Neural cell (in vitro differentiated cells): ENCODE data around the gene ETNK2. TPM values are rescaled to one million over a fixed set of nuclear protein-coding genes. Genes with fewer than 3 reads are reported as not detected.

Experiments used
- H2AFZ ChIP-seq: fragments of 200-600, 300-800 bp; sonication (generic), shearing (Covaris generic); 2 replicates; pipeline ENCODE4 v1.6.0; 2014; ENCODE audit warnings: low read depth, mild to moderate bottlenecking, antibody characterized with exemption, low read length, moderate library complexity
- H3F3A ChIP-seq: fragments of 200-600 bp; shearing (Covaris generic); 2 replicates; pipeline ENCODE4 v1.6.1; 2016; ENCODE audit warnings: mild to moderate bottlenecking, moderate library complexity, mixed read lengths, antibody characterized with exemption, low read length; ENCODE audit not compliant: insufficient read depth, poor library complexity, severe bottlenecking
- H3K27ac ChIP-seq: fragments of 200-600, 300-800 bp; sonication (generic), shearing (Covaris generic); 2 replicates; pipeline ENCODE4 v1.5.1; 2014; ENCODE audit warnings: mild to moderate bottlenecking, low read length, moderate library complexity
- H3K27me3 ChIP-seq: fragments of 300-800, 200-600 bp; sonication (generic), shearing (Covaris generic); 2 replicates; pipeline ENCODE4 v1.6.0; 2014; ENCODE audit warnings: mild to moderate bottlenecking, low read depth, low read length, moderate library complexity; ENCODE audit not compliant: insufficient read depth
- H3K36me3 ChIP-seq: fragments of 300-800, 200-600 bp; sonication (generic), shearing (Covaris generic); 2 replicates; pipeline ENCODE4 v1.5.1; 2014; ENCODE audit warnings: mild to moderate bottlenecking, antibody characterized with exemption, low read length, moderate library complexity; ENCODE audit not compliant: insufficient read depth
- H3K4me2 ChIP-seq: fragments of 300-800, 200-600 bp; sonication (generic), shearing (Covaris generic); 2 replicates; pipeline ENCODE4 v1.6.0; 2014; ENCODE audit warnings: mild to moderate bottlenecking, low read length
- H3K4me3 ChIP-seq: fragments of 300-800, 200-600 bp; sonication (generic), shearing (Covaris generic); 2 replicates; pipeline ENCODE4 v1.5.1; 2014; ENCODE audit warnings: mild to moderate bottlenecking, low read length, moderate library complexity
- H3K79me2 ChIP-seq: fragments of 200-600 bp; shearing (Covaris generic); replicated peaks from 2 replicates; pipeline ENCODE4 v1.6.0; 2014; ENCODE audit warnings: mild to moderate bottlenecking, low read length, moderate library complexity; ENCODE audit not compliant: insufficient read depth
- H3K9ac ChIP-seq: fragments of 300-800, 200-600 bp; sonication (generic), shearing (Covaris generic); 2 replicates; pipeline ENCODE4 v1.6.1; 2016; ENCODE audit warnings: mild to moderate bottlenecking, low read length, mixed read lengths
- H3K9me2 ChIP-seq: fragments of 200-600 bp; shearing (Covaris generic); 2 replicates; pipeline ENCODE4 v1.6.1; 2016; ENCODE audit warnings: mild to moderate bottlenecking, low read length, mixed read lengths; ENCODE audit not compliant: insufficient read depth
- H3K9me3 ChIP-seq: fragments of 200-600, 300-800 bp; sonication (generic), shearing (Covaris generic); 2 replicates; pipeline ENCODE4 v1.6.1; 2016; ENCODE audit warnings: mild to moderate bottlenecking, mixed run types, low read length, moderate library complexity, mixed read lengths
- H4K20me1 ChIP-seq: fragments of 200-600 bp; shearing (Covaris generic); 2 replicates; pipeline ENCODE4 v1.6.1; 2016; ENCODE audit warnings: mild to moderate bottlenecking, mixed run types; ENCODE audit not compliant: insufficient read depth
- EP300 ChIP-seq: fragments of 450-650 bp; conservative IDR thresholded peaks from 2 replicates; pipeline ENCODE4 v1.6.1; 2014; ENCODE audit warnings: antibody characterized with exemption, mild to moderate bottlenecking, moderate library complexity; ENCODE audit not compliant: poor library complexity, severe bottlenecking
- EZH2 ChIP-seq: fragments of 200-600, 300-800 bp; shearing (Covaris generic), sonication (generic); IDR thresholded peaks from 2 replicates; pipeline ENCODE4 v1.6.1; 2014; ENCODE audit warnings: antibody characterized with exemption, low read length, borderline replicate concordance, mild to moderate bottlenecking; ENCODE audit not compliant: insufficient read depth, poor library complexity, severe bottlenecking
- MXI1 ChIP-seq: fragments of 450-650 bp; conservative IDR thresholded peaks from 2 replicates; pipeline ENCODE4 v1.6.1; 2014; ENCODE audit warnings: antibody characterized with exemption, mild to moderate bottlenecking; ENCODE audit not compliant: poor library complexity, severe bottlenecking
- POLR2AphosphoS5 ChIP-seq: IDR thresholded peaks from 2 replicates; pipeline ENCODE4 v1.6.1; 2012
- RAD21 ChIP-seq: fragments of 450-650 bp; conservative IDR thresholded peaks from 2 replicates; pipeline ENCODE4 v1.6.1; 2014; ENCODE audit warnings: antibody characterized with exemption, mild to moderate bottlenecking, moderate library complexity
- SMC3 ChIP-seq: fragments of 450-650 bp; conservative IDR thresholded peaks from 2 replicates; pipeline ENCODE4 v1.6.1; 2014; ENCODE audit warnings: antibody characterized with exemption, mild to moderate bottlenecking, moderate library complexity; ENCODE audit not compliant: poor library complexity
- TAF1 ChIP-seq: IDR thresholded peaks from 2 replicates; pipeline ENCODE4 v1.6.1; 2012; ENCODE audit warnings: low read depth
- polyA plus RNA-seq: library from polyadenylated mRNA; depleted of rRNA; stranded (reverse); fragments of >200 nt; gene quantifications from 2 replicates; pipeline ENCODE4 v1.2.3, GENCODE V29; 2014
- TF ChIP-seq, protein P1 (sequence below): fragments of 450-650 bp; IDR thresholded peaks from 2 replicates; pipeline ENCODE4 v1.5.1; 2014; ENCODE audit warnings: antibody characterized with exemption, mild to moderate bottlenecking, moderate library complexity; ENCODE audit not compliant: poor library complexity, severe bottlenecking
- TF ChIP-seq, protein P2 (sequence below): IDR thresholded peaks from 2 replicates; pipeline ENCODE4 v1.6.1; 2012; ENCODE audit warnings: borderline replicate concordance

Gene ETNK2
- polyA plus RNA-seq, 1 donor from 2014 or later: 26.7 TPM

DNA sequence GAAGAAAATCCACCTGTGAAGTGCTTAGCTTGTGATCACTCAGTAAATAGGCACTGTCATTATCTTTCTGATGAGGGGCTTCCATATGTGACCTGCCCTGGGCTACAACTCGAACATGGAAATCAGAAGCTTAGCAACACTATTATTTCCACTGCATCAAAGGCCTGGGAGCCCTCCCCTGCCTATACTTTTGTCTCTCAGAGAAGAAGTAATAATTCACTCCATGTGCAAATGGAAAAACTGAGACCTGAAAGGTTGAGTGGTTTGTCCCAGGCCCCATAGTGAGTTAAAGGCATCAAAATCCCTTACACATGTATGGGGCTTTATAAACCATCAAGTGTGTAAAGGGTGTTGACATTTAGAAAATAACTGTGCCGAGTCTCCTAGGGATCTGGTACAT is 58.1 kb downstream of the ETNK2 start:
- Histone ChIP-seq H3K4me2 (no peak overlapping the region), H3K9me3 (no peaks in the 10 kb centered on the region), H3K79me2 (no peaks in the 10 kb centered on the region), H3K27me3 (no peaks in the 10 kb centered on the region), H3K4me3 (no peak overlapping the region), H3K9ac (no peak overlapping the region), H4K20me1 (no peaks in the 10 kb centered on the region), H3K27ac (no peak overlapping the region), H3K36me3 (no peaks in the 10 kb centered on the region), H3K9me2 (no peaks in the 10 kb centered on the region), H2AFZ (no peak overlapping the region), H3F3A (no peaks in the 10 kb centered on the region)
- TF ChIP-seq, protein P1, sequence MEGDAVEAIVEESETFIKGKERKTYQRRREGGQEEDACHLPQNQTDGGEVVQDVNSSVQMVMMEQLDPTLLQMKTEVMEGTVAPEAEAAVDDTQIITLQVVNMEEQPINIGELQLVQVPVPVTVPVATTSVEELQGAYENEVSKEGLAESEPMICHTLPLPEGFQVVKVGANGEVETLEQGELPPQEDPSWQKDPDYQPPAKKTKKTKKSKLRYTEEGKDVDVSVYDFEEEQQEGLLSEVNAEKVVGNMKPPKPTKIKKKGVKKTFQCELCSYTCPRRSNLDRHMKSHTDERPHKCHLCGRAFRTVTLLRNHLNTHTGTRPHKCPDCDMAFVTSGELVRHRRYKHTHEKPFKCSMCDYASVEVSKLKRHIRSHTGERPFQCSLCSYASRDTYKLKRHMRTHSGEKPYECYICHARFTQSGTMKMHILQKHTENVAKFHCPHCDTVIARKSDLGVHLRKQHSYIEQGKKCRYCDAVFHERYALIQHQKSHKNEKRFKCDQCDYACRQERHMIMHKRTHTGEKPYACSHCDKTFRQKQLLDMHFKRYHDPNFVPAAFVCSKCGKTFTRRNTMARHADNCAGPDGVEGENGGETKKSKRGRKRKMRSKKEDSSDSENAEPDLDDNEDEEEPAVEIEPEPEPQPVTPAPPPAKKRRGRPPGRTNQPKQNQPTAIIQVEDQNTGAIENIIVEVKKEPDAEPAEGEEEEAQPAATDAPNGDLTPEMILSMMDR: no peak
- TF ChIP-seq EZH2: no peak
- TF ChIP-seq POLR2AphosphoS5: no peak
- no peak for TF ChIP-seq EP300
- TF ChIP-seq, protein P2, sequence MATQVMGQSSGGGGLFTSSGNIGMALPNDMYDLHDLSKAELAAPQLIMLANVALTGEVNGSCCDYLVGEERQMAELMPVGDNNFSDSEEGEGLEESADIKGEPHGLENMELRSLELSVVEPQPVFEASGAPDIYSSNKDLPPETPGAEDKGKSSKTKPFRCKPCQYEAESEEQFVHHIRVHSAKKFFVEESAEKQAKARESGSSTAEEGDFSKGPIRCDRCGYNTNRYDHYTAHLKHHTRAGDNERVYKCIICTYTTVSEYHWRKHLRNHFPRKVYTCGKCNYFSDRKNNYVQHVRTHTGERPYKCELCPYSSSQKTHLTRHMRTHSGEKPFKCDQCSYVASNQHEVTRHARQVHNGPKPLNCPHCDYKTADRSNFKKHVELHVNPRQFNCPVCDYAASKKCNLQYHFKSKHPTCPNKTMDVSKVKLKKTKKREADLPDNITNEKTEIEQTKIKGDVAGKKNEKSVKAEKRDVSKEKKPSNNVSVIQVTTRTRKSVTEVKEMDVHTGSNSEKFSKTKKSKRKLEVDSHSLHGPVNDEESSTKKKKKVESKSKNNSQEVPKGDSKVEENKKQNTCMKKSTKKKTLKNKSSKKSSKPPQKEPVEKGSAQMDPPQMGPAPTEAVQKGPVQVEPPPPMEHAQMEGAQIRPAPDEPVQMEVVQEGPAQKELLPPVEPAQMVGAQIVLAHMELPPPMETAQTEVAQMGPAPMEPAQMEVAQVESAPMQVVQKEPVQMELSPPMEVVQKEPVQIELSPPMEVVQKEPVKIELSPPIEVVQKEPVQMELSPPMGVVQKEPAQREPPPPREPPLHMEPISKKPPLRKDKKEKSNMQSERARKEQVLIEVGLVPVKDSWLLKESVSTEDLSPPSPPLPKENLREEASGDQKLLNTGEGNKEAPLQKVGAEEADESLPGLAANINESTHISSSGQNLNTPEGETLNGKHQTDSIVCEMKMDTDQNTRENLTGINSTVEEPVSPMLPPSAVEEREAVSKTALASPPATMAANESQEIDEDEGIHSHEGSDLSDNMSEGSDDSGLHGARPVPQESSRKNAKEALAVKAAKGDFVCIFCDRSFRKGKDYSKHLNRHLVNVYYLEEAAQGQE: no peak
- no peak for TF ChIP-seq TAF1

DNA sequence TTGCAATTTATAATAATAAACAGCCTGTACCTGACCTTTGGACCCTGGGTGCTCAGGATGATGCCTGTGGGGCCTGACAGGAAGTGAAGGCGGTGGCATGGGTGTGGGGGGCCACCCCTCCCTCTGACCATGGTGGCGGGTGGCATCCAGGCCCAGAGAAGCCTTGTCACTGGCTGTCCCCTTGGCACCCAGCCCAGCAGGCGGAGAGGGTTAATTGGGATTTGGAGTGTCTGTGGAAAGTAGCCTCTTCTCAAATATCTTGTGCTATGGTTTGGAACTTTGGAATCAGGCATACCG is 58.5 kb downstream of the ETNK2 start:
- no peak overlapping the region for H3K4me3 ChIP-seq
- no peaks in the 10 kb centered on the region for H4K20me1 ChIP-seq
- no peak overlapping the region for H3K4me2 ChIP-seq
- H3K9me3 ChIP-seq: no peaks in the 10 kb centered on the region
- H3K27ac ChIP-seq: no peak overlapping the region
- no peaks in the 10 kb centered on the region for H3K9me2 ChIP-seq
- no peaks in the 10 kb centered on the region for H3K79me2 ChIP-seq
- H3K27me3 ChIP-seq: no peaks in the 10 kb centered on the region
- no peak for TF ChIP-seq EZH2
- TF ChIP-seq EP300: no peak
- TF ChIP-seq MXI1: no peak
- TF ChIP-seq SMC3: no peak
- TF ChIP-seq, protein P1: no peak
- TF ChIP-seq TAF1: no peak
- TF ChIP-seq RAD21: no peak
- no peak for TF ChIP-seq POLR2AphosphoS5
- TF ChIP-seq, protein P2: no peak
- H3K36me3 ChIP-seq: no peaks in the 10 kb centered on the region
- no peak overlapping the region for H2AFZ ChIP-seq
- H3F3A ChIP-seq: no peaks in the 10 kb centered on the region
- no peak overlapping the region for H3K9ac ChIP-seq
